Right cardiac atrium (tissue), 5 donors: ENCODE data around the gene MCC. TPM values are rescaled to one million over a fixed set of nuclear protein-coding genes. Genes with fewer than 3 reads are reported as not detected.

Source experiments
- ATAC-seq, 2 donors: fragments of 200-7000 bp; cut with Tn5 transposase; one replicate each; pipeline versions ENCODE4 v1.8.0 to v1.9.1; 2020; ENCODE audit warnings: moderate library complexity in 2 of 2, mild to moderate bottlenecking in 1 of 2
- DNase-seq, 3 donors: peaks; one replicate each; pipeline ENCODE4 v3.0.0-alpha.2; 2020
- H3K27ac ChIP-seq: one replicate; pipeline ENCODE4 v1.5.1; 2013; ENCODE audit warnings: mild to moderate bottlenecking, low read length, control low read depth, moderate library complexity
- H3K27me3 ChIP-seq: one replicate; pipeline ENCODE4 v1.6.1; 2013; ENCODE audit not compliant: control insufficient read depth, insufficient read depth
- H3K4me1 ChIP-seq: one replicate; pipeline ENCODE4 v1.6.1; 2013; ENCODE audit warnings: low read length; ENCODE audit not compliant: control insufficient read depth, insufficient read depth
- H3K4me3 ChIP-seq: one replicate; pipeline ENCODE4 v1.5.1; 2013; ENCODE audit warnings: low read length, control low read depth
- H3K9me3 ChIP-seq: one replicate; pipeline ENCODE4 v1.6.1; 2013; ENCODE audit warnings: low read length; ENCODE audit not compliant: control insufficient read depth
- WGBS: extraction: QIAGEN DNeasy Blood & Tissue Kit; methylation state at CpG from one replicate; pipeline ENCODE4 v1.1.7; 2013; 5-methylcytosine and 5-hydroxymethylcytosine counted together
- intact Hi-C, 4 donors: fragments of 100-400 bp; cut with DNase I; formaldehyde crosslinking; loops; one replicate each; pipeline versions ENCODE4 v1.11.0 to v1.14.0; 2022 to 2023
- polyA plus RNA-seq: library from polyadenylated mRNA; stranded (reverse); fragments of 200-250 nt; gene quantifications from one replicate; pipeline ENCODE4 v1.2.3, GENCODE V29; 2013
- total RNA-seq, 4 donors: library from RNA; stranded (reverse); fragmentation: NEBNext Ultra II Directional; extraction: Animal tissue kit (Norgen Biotek cat#: 25700); gene quantifications; one replicate each; pipeline ENCODE4 v1.2.1, GENCODE V29; 2021
- donor health status: healthy with polysubstance abuse.
- donor health status: DM: no; HTN: yes; CAD: no.
- donor health status: DM: no; HTN: no; CAD: no.
- donor health status: DM: no; HTN: yes; CAD: no; lungs with severe emphysema.
- donor health status: DM: yes; HTN: yes; CAD: no.

MCC gene
- total and polyA plus RNA-seq, 5 donors: 6.9 to 33.6 (median 27.0) TPM

- no peak for DNase-seq
- no peak overlapping the region for H3K27ac ChIP-seq
- H3K4me3 ChIP-seq: no peak overlapping the region
- peaks cover 22% of the 10 kb centered on the region for H3K4me1 ChIP-seq
- no peaks in the 10 kb centered on the region for H3K9me3 ChIP-seq
- H3K27me3 ChIP-seq: no peaks in the 10 kb centered on the region
- WGBS: 96% methylated on average over 3 of the region's 3 CpGs
- ATAC-seq: no peak
- intact Hi-C loops: no loop called here
Observed at GRCh38 chr5:113091622-113092021, 396.6 kb downstream of the MCC start.

DNA sequence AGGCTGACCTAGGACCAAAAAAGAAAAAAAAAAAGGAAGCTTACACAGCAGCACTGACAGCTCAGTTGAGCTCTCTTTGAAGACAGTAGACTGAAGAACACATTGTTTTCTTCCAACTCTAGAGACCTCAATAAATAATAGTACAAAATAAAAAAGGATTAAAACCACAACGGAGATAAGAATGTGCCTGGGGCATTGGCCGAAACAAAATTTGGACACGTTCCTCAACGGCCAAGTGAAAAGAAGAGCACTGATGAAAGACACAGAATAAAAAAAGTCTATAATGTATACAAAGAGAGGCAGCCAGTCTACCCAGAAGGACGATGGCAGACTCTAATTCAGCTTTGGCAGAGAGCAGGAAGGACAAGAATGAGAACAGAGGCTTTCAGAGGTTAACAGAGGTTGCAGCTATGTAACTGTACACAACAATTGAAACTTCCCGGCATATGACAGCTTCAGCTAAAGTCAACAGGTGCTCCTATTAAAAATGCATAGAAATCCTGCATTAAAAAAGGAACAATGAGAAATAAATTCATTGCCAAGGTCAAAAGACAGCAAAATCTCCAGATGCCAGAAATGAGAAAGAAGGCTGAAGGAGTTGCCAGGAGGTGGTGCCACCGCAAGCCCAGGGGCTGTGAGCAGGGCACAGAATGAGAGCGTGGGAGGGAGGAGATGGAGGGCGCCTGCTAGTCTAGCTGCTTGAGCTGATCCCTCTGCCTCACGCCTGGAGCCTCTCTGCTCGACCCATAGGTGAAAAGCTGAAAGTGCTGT, 397.7 kb downstream of the MCC start:
- Histone ChIP-seq H3K4me3 (no peak overlapping the region), H3K27me3 (no peaks in the 10 kb centered on the region), H3K27ac (peak overlapping the region; percentile 84), H3K9me3 (no peaks in the 10 kb centered on the region), H3K4me1 (peaks cover 18% of the 10 kb centered on the region)
- DNase-seq: peak in 2 of 3 donors; percentile 66 to 68
- 45% methylated on average over 11 of the region's 11 CpGs for WGBS
- peak; percentile 42 to 55 for ATAC-seq
- intact Hi-C loops: no loop called here

GRCh38 chr5:113089653-113090335, 398.5 kb downstream of the MCC start:
- Histone ChIP-seq H3K27ac (peak overlapping the region; percentile 43), H3K27me3 (no peaks in the 10 kb centered on the region), H3K4me3 (no peak overlapping the region), H3K4me1 (peaks cover 18% of the 10 kb centered on the region), H3K9me3 (no peaks in the 10 kb centered on the region)
- DNase-seq: peak in 1 of 3 donors; percentile 68
- intact Hi-C loops: loop anchor here in 1 of 4 donors (5.0 kb wide), 1 partner anchor 203 kb away; no protein-coding TSS in a partner anchor
- ATAC-seq: peak; percentile 43 to 48
- 39% methylated on average over 6 of the region's 6 CpGs for whole genome bisulfite sequencing

DNA sequence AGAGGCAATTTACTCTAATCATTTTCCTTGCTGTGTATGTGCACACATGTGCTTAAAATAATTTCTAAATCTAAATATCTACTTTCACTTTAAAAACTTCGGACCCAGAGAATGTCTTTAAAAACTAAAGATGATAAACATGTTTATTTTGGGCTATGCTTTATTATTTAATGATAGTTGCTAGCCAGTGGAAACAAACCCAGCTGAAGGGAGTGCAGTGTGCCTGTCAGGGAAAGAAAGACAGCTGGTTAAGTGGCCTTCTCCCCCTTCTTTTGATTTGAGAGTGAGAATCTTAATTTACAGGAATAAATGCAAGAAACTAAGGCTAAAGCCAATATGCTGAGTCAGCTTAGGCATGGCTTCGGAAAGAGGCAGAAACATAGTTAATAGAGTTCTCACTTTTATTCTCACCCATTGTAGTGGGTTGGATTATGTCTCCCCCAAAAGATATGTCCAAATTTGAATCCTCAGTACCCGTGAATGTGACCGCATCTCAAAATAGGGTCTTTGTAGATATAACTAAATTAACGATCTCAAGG, 400.2 kb downstream of the MCC start:
- ATAC-seq: peak; percentile 74 to 77
- DNase-seq: no peak
- Histone ChIP-seq H3K9me3 (no peaks in the 10 kb centered on the region), H3K4me1 (peaks cover 18% of the 10 kb centered on the region), H3K27me3 (no peaks in the 10 kb centered on the region), H3K27ac (no peak overlapping the region), H3K4me3 (no peak overlapping the region)
- WGBS: 42% methylated on average over 5 of the region's 5 CpGs
- intact Hi-C loops: loop anchor here in 1 of 4 donors (5.0 kb wide), 1 partner anchor 204 kb away; no protein-coding TSS in a partner anchor

DNA sequence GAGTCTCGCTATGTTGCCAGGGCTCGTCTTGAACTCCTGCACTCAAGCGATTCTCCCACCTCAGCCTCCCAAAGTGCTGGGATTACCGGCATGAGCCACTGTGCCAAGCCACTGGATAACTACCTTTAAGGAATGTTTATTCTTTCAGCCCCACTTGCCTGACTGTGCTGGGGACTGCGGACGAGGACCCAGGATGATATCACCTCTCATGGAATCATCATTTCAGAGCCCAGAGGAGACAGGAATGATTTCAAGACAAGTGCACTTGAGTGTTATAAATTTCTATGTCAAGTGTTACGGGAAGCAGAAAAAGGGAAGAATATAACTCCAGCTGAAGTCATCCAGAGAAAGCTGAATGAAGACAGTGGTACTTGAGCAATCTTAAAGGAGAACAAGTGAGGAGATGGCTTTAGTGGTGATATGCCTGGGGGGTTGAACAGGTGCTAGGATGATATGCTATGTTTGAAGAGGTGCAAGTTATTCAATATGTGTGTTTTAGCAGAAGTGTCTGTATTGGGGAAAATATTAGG, 402.3 kb downstream of the MCC start:
- 68% methylated on average over 7 of the region's 7 CpGs for WGBS
- Histone ChIP-seq H3K4me1 (peaks cover 15% of the 10 kb centered on the region), H3K27ac (no peak overlapping the region), H3K9me3 (no peaks in the 10 kb centered on the region), H3K4me3 (no peak overlapping the region), H3K27me3 (no peaks in the 10 kb centered on the region)
- DNase-seq (no peak), ATAC-seq (no peak)
- intact Hi-C loops: loop anchor here in 1 of 4 donors (5.0 kb wide), 1 partner anchor 206 kb away; no protein-coding TSS in a partner anchor

GRCh38 chr5:113085084-113085414, 403.2 kb downstream of the MCC start:
- no peak for ATAC-seq

DNA sequence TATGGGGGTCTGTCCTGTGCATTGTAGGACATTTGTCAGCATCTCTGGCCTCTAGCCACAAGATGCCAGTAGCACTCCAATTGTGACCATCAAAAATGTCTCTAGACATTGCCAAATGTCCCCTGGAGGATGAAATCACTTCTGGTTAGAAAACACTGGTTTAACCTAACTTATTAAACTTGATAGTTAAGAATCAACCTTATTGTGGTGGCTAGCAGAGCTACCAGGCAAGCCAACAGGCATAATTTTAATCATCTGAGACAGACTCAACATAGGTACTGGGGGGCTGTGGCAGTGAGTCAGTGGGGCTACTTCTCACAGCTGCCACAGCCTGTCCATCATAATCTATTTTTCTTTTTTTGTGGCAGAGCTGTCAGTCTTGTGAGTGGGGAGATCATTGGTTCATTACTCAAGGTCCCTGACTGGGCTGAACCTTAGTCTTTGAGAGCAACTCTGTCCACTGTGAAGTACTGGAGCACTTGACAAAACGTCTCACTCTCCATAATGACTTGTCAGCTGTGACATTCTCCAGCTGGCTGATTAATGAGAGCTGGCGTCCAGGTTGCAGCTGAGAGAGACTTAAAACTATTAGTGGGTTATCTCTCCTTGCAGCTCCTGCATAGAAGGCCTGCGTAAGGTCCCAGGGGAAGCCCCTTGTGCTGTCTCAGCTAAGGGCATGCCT, 403.7 kb downstream of the MCC start:
- H3K27me3 ChIP-seq: no peaks in the 10 kb centered on the region
- ATAC-seq (peak; percentile 58 to 64), DNase-seq (no peak)
- H3K4me1 ChIP-seq: peaks cover 13% of the 10 kb centered on the region
- H3K9me3 ChIP-seq: no peaks in the 10 kb centered on the region
- intact Hi-C loops: loop anchor here in 1 of 4 donors (5.0 kb wide), 1 partner anchor 208 kb away; no protein-coding TSS in a partner anchor
- WGBS: 44% methylated on average over 3 of the region's 3 CpGs
- H3K4me3 ChIP-seq: no peak overlapping the region
- no peak overlapping the region for H3K27ac ChIP-seq

More at GRCh38 chr5:113085084-113085414, 403.2 kb downstream of the MCC start:
- WGBS: 70% methylated on average over 8 of the region's 8 CpGs
- H3K4me3 ChIP-seq: no peak overlapping the region
- H3K27me3 ChIP-seq: no peaks in the 10 kb centered on the region
- H3K9me3 ChIP-seq: no peaks in the 10 kb centered on the region
- intact Hi-C loops: loop anchor here in 1 of 4 donors (5.0 kb wide), 1 partner anchor 207 kb away; no protein-coding TSS in a partner anchor
- peaks cover 13% of the 10 kb centered on the region for H3K4me1 ChIP-seq
- no peak for DNase-seq
- H3K27ac ChIP-seq: no peak overlapping the region

DNA sequence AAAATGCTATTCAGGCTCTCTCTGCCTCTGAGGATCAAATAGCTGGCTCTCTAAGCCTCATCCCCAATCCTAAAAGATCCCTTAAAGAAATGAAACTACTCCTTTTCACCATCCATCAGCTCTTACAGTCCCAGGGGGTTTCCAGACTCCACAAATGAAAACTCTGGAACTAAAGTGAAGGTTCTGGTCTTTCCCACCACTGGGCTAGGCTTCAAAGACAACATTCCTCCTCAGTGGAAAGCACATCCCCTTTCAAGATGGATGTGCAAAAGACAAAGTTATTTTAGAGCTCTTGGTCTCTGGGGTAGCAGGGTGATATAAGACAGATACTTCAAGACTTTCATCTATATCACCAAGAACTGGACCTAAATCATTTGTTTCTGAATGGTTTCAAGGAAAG, 404.8 kb downstream of the MCC start:
- no peaks in the 10 kb centered on the region for H3K9me3 ChIP-seq
- H3K27ac ChIP-seq: no peak overlapping the region
- no peak for DNase-seq
- H3K27me3 ChIP-seq: no peaks in the 10 kb centered on the region
- ATAC-seq: no peak
- peaks cover 6% of the 10 kb centered on the region for H3K4me1 ChIP-seq
- intact Hi-C loops: no loop called here
- H3K4me3 ChIP-seq: no peak overlapping the region

- Histone ChIP-seq H3K27ac (no peak overlapping the region), H3K27me3 (no peaks in the 10 kb centered on the region), H3K4me1 (peaks cover 4% of the 10 kb centered on the region), H3K4me3 (no peak overlapping the region), H3K9me3 (no peaks in the 10 kb centered on the region)
- DNase-seq: no peak
- WGBS: 95% methylated on average over 7 of the region's 7 CpGs
- ATAC-seq: no peak
- intact Hi-C loops: no loop called here
Observed at GRCh38 chr5:113082547-113082905, 405.7 kb downstream of the MCC start.

DNA sequence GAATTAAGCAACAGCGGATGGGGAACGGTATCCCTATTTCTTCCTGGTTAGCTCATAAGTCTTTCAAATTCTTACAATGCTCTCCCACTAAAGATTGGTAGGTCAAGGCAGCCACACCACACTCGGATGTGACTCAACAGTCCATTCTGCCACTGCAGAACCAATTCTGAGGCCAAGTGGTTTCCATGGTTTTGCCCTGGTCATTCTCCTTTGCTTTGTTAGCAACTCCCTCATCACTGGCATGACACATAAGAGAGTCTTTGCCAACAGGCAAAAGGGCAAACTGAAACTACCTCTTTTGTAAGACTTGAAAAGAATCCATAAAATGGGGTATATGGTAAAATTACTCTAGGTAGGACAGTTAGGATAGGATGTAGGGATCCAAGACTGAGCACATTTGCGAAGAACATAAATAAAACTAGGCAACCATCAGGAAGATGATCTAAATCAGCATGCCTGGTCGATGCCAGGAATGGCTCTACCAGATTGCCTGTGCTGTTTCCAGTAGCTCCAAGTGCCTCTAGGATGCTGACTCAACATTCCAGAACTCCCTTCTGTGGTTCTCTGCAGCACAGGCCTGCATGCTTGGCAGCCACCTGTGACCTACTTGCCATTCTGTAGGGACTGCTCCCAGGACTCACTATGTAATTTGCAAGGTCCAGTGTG, 406.2 kb downstream of the MCC start:
- H3K4me3 ChIP-seq: no peak overlapping the region
- H3K4me1 ChIP-seq: peaks cover 4% of the 10 kb centered on the region
- intact Hi-C loops: no loop called here
- H3K9me3 ChIP-seq: no peaks in the 10 kb centered on the region
- peak; percentile 24 to 45 for ATAC-seq
- no peak for DNase-seq
- no peak overlapping the region for H3K27ac ChIP-seq
- 92% methylated on average over 5 of the region's 5 CpGs for WGBS
- no peaks in the 10 kb centered on the region for H3K27me3 ChIP-seq
